H1 (cell line): Measurements from ENCODE around the gene CFP. TPM values are rescaled to one million over a fixed set of nuclear protein-coding genes. Genes with fewer than 3 reads are reported as not detected.

Experiments
- CTCF ChIA-PET: fragments of 300-600 bp; sonication (Branson Sonifier 250); formaldehyde crosslinking; loops from one replicate; lab custom pipeline; 2021; ENCODE audit not compliant: partially characterized antibody; lab: Charles Lee
- POLR2A ChIA-PET: fragments of 300-600 bp; sonication (Branson Sonifier 250); formaldehyde crosslinking; loops from one replicate; lab custom pipeline; 2021; ENCODE audit warnings: inconsistent platforms; ENCODE audit not compliant: partially characterized antibody; lab: Charles Lee
- DNase-seq, 2 experiments: peaks; one replicate each; pipeline versions ENCODE4 v3.0.0 to v3.0.0-alpha.2; 2010 to 2022; ENCODE audit warnings: low spot score in 2 of 2, low read depth in 1 of 2, mixed read lengths in 1 of 2
- FAIRE-seq: peaks from 2 replicates; lab custom pipeline; 2011; peaks lifted over from hg19 to GRCh38; lab: Jason Lieb, UNC
- H2AFZ ChIP-seq: 2 replicates; pipeline ENCODE4 v1.8.1; 2012; ENCODE audit warnings: low read length, inconsistent platforms
- H2AK5ac ChIP-seq: 2 replicates; pipeline ENCODE4 v1.6.1; 2013; ENCODE audit warnings: low read depth, low read length
- H2BK120ac ChIP-seq: replicated peaks from 2 replicates; pipeline ENCODE3; 2013; ENCODE audit warnings: low read depth, low read length, inconsistent platforms
- H2BK12ac ChIP-seq: 2 replicates; pipeline ENCODE4 v1.6.1; 2013; ENCODE audit warnings: low read depth, low read length
- H2BK15ac ChIP-seq: 2 replicates; pipeline ENCODE4 v1.6.1; 2013; ENCODE audit warnings: low read length
- H2BK20ac ChIP-seq: 2 replicates; pipeline ENCODE4 v1.6.1; 2013; ENCODE audit warnings: low read length
- H2BK5ac ChIP-seq: 2 replicates; pipeline ENCODE4 v1.6.1; 2013; ENCODE audit warnings: low read depth, low read length
- H3K14ac ChIP-seq: 2 replicates; pipeline ENCODE4 v1.6.1; 2013; ENCODE audit warnings: inconsistent platforms; ENCODE audit not compliant: insufficient read length
- H3K18ac ChIP-seq: 2 replicates; pipeline ENCODE4 v1.6.1; 2013; ENCODE audit warnings: low read length; ENCODE audit errors: extremely low read depth
- H3K23ac ChIP-seq: 2 replicates; pipeline ENCODE4 v1.6.1; 2013; ENCODE audit warnings: inconsistent platforms; ENCODE audit not compliant: insufficient read length
- H3K23me2 ChIP-seq: 2 replicates; pipeline ENCODE4 v1.6.1; 2013; ENCODE audit warnings: low read depth, low read length
- H3K27ac ChIP-seq: 2 replicates; pipeline ENCODE4 v1.6.1; 2011; ENCODE audit warnings: low read depth, low read length, inconsistent platforms
- H3K27me3 ChIP-seq, 4 experiments: replicated peaks in 1 of 4; 1 replicate in 1 of 4; 2 replicates in 3 of 4; pipeline versions ENCODE4 v1.6.1 to v1.8.1; 2011 to 2013; ENCODE audit warnings: low read length in 3 of 4, mild to moderate bottlenecking in 3 of 4, inconsistent platforms in 2 of 4, mixed read lengths in 2 of 4, moderate library complexity in 1 of 4; ENCODE audit not compliant: control insufficient read depth in 3 of 4, insufficient read depth in 3 of 4; ENCODE audit errors: extremely low read depth in 1 of 4
- H3K36me3 ChIP-seq, 4 experiments: 2 replicates each; pipeline versions ENCODE4 v1.6.1 to v1.8.1; 2011 to 2013; ENCODE audit warnings: mild to moderate bottlenecking in 4 of 4, low read length in 3 of 4, moderate library complexity in 2 of 4, control low read depth in 1 of 4, inconsistent platforms in 1 of 4; ENCODE audit not compliant: insufficient read depth in 4 of 4, control insufficient read depth in 2 of 4
- H3K4ac ChIP-seq: replicated peaks from 2 replicates; pipeline ENCODE3; 2013; ENCODE audit warnings: low read length, low read depth, mixed read lengths, inconsistent platforms; ENCODE audit not compliant: insufficient read length
- H3K4me1 ChIP-seq, 4 experiments: replicated peaks in 1 of 4; 1 replicate in 1 of 4; 2 replicates in 3 of 4; pipeline versions ENCODE4 v1.6.1 to v1.8.1; 2011 to 2013; ENCODE audit warnings: low read length in 3 of 4, inconsistent platforms in 2 of 4, mixed read lengths in 1 of 4; ENCODE audit not compliant: insufficient read depth in 4 of 4, control insufficient read depth in 3 of 4
- H3K4me2 ChIP-seq, 2 experiments: 2 replicates each; pipeline versions ENCODE4 v1.6.1 to v1.8.1; 2011 to 2013; ENCODE audit warnings: low read depth in 2 of 2, low read length in 2 of 2, control low read depth in 1 of 2, inconsistent platforms in 1 of 2, mild to moderate bottlenecking in 1 of 2; ENCODE audit not compliant: insufficient read depth in 1 of 2
- H3K4me3 ChIP-seq, 4 experiments: fragments of 200-600, 300-600 bp in 1 of 4; sonication (generic), shearing (Covaris generic), sonication (Bioruptor Twin) in 1 of 4; 2 replicates each; pipeline versions ENCODE4 v1.5.1 to v1.8.1; 2011 to 2016; ENCODE audit warnings: low read length in 4 of 4, low read depth in 3 of 4, control low read depth in 2 of 4, inconsistent platforms in 2 of 4, mild to moderate bottlenecking in 2 of 4, mixed read lengths in 1 of 4, moderate library complexity in 1 of 4; ENCODE audit not compliant: insufficient read depth in 2 of 4; ENCODE audit errors: extremely low read depth in 1 of 4
- H3K56ac ChIP-seq: replicated peaks from 2 replicates; pipeline ENCODE3; 2013; ENCODE audit warnings: low read depth, mild to moderate bottlenecking, mixed read lengths, low read length, inconsistent platforms; ENCODE audit not compliant: insufficient read length
- H3K79me1 ChIP-seq: 2 replicates; pipeline ENCODE4 v1.6.1; 2013; ENCODE audit warnings: low read depth, low read length, control low read depth
- H3K79me2 ChIP-seq, 2 experiments: 2 replicates each; pipeline versions ENCODE4 v1.6.1 to v1.8.1; 2012 to 2013; ENCODE audit warnings: low read length in 2 of 2, mild to moderate bottlenecking in 2 of 2, inconsistent platforms in 1 of 2; ENCODE audit not compliant: insufficient read depth in 2 of 2, control insufficient read depth in 1 of 2
- H3K9ac ChIP-seq, 4 experiments: replicated peaks in 1 of 4; 1 replicate in 1 of 4; 2 replicates in 3 of 4; pipeline versions ENCODE4 v1.6.1 to v1.8.1; 2011 to 2013; ENCODE audit warnings: low read depth in 3 of 4, low read length in 3 of 4, control low read depth in 2 of 4, mild to moderate bottlenecking in 2 of 4, moderate library complexity in 2 of 4, inconsistent platforms in 1 of 4; ENCODE audit errors: extremely low read depth in 1 of 4
- H3K9me3 ChIP-seq, 2 experiments: 2 replicates each; pipeline versions ENCODE4 v1.6.1 to v1.8.1; 2012 to 2013; ENCODE audit warnings: mild to moderate bottlenecking in 2 of 2, moderate library complexity in 2 of 2, control low read depth in 1 of 2, inconsistent platforms in 1 of 2, low read depth in 1 of 2, low read length in 1 of 2, mixed read lengths in 1 of 2; ENCODE audit not compliant: insufficient read depth in 2 of 2
- H4K20me1 ChIP-seq, 2 experiments: replicated peaks in 1 of 2; 2 replicates each; pipeline versions ENCODE3 to v1.8.1; 2011 to 2013; ENCODE audit warnings: inconsistent platforms in 2 of 2, low read length in 2 of 2, mild to moderate bottlenecking in 1 of 2; ENCODE audit not compliant: insufficient read depth in 2 of 2, control insufficient read depth in 1 of 2
- H4K5ac ChIP-seq: 2 replicates; pipeline ENCODE4 v1.6.1; 2013; ENCODE audit warnings: low read length, low read depth, mixed read lengths, inconsistent platforms; ENCODE audit not compliant: insufficient read length
- H4K8ac ChIP-seq: 2 replicates; pipeline ENCODE4 v1.8.0; 2013; ENCODE audit warnings: mild to moderate bottlenecking, moderate library complexity, low read length, inconsistent platforms; ENCODE audit not compliant: insufficient read depth; ENCODE audit errors: extremely low read depth
- H4K91ac ChIP-seq: replicated peaks from 2 replicates; pipeline ENCODE3; 2013; ENCODE audit warnings: low read length, mixed read lengths, inconsistent platforms; ENCODE audit not compliant: insufficient read length
- ATF3 ChIP-seq: IDR thresholded peaks from 2 replicates; pipeline ENCODE4 v1.6.1; 2011; ENCODE audit warnings: low read depth, mild to moderate bottlenecking, low read length; ENCODE audit not compliant: insufficient read depth
- CEBPB ChIP-seq: IDR thresholded peaks from 2 replicates; pipeline ENCODE4 v1.6.1; 2012; ENCODE audit warnings: low read depth, low read length
- SP2 ChIP-seq: IDR thresholded peaks from 2 replicates; pipeline ENCODE4 v1.6.1; 2012; ENCODE audit warnings: mild to moderate bottlenecking, low read length, inconsistent platforms
- TAF7 ChIP-seq: optimal IDR thresholded peaks from 2 replicates; pipeline ENCODE3; 2011; ENCODE audit warnings: low read depth, mild to moderate bottlenecking, inconsistent platforms, low read length, moderate library complexity, borderline replicate concordance
- WGBS, 2 experiments: shearing (Covaris generic) in 1 of 2; methylation state at CpG; one replicate each; pipeline versions ENCODE4 v1.1.6 to v1.1.7; 2013 to 2015; ENCODE audit warnings: low lambda C conversion rate in 2 of 2, mixed read lengths in 2 of 2, inconsistent platforms in 1 of 2, low coverage in 1 of 2, missing lambda C conversion rate in 1 of 2; ENCODE audit not compliant: insufficient replicate concordance in 2 of 2, insufficient coverage in 1 of 2, insufficient read length in 1 of 2; ENCODE audit errors: extremely low coverage in 1 of 2, missing lambda C conversion rate in 1 of 2; 5-methylcytosine and 5-hydroxymethylcytosine counted together
- polyA plus RNA-seq, 7 experiments: library from polyadenylated mRNA; depleted of rRNA in 3 of 7; stranded (reverse) in 5 of 7; unstranded in 2 of 7; fragments of >200 nt in 5 of 7; fragments of 200-250 nt in 2 of 7; gene quantifications; 1 replicate in 5 of 7; 2 replicates in 1 of 7; 4 replicates in 1 of 7; pipeline versions ENCODE4 v1.2.1 to v1.2.3, GENCODE V29; 2011 to 2013; ENCODE audit warnings: missing spikeins in 2 of 7, mixed read lengths in 2 of 7
- total RNA-seq: library from RNA; stranded (reverse); fragmentation: NEBNext Ultra II Directional; extraction: Animal tissue kit (Norgen Biotek cat#: 25700); gene quantifications from 2 replicates; pipeline ENCODE4 v1.2.1, GENCODE V29; 2021

Gene CFP
- total and polyA plus RNA-seq, 2 of the 8 experiments (the other 6 are each of a cell fraction or from before 2014, with no cell fraction given): 0.76 to 2.2 TPM

- Histone ChIP-seq H2AFZ (no peak overlapping the region), H4K5ac (no peak overlapping the region), H2AK5ac (no peak overlapping the region), H3K23me2 (no peaks in the 10 kb centered on the region), H3K18ac (no peak overlapping the region), H2BK12ac (no peak overlapping the region), H3K79me2 (no peaks in the 10 kb centered on the region), H3K79me1 (no peaks in the 10 kb centered on the region), H2BK120ac (no peak overlapping the region), H2BK15ac (no peak overlapping the region), H3K4ac (no peak overlapping the region), H4K20me1 (no peaks in the 10 kb centered on the region), H3K9ac (no peak overlapping the region), H2BK20ac (no peak overlapping the region), H3K4me1 (no peaks in the 10 kb centered on the region), H3K27me3 (no peaks in the 10 kb centered on the region), H3K27ac (no peak overlapping the region), H3K4me2 (no peak overlapping the region), H2BK5ac (no peak overlapping the region), H3K14ac (no peak overlapping the region), H3K4me3 (no peak overlapping the region), H3K23ac (no peak overlapping the region), H4K91ac (no peak overlapping the region), H4K8ac (no peak overlapping the region), H3K36me3 (no peaks in the 10 kb centered on the region), H3K9me3 (no peaks in the 10 kb centered on the region)
- whole genome bisulfite sequencing, 2 experiments: 79% methylated on average over 4 of the region's 5 CpGs; no CpG with 5 or more reads in 1 of the 2 experiments
- POLR2A ChIA-PET: interaction anchor here (1.4 kb wide), 1 partner anchor 33 kb away, joined by 5 read pairs; the partner anchor contains the start of gene TIMP1
- DNase-seq (no peak), FAIRE-seq (no peak)
- TF ChIP-seq SP2 (no peak), ATF3 (no peak), CEBPB (no peak), TAF7 (no peak)
- TF ChIP-seq, all 59 proteins: peak for 0
- H3K56ac ChIP-seq: no peak overlapping the region
- CTCF ChIA-PET: interaction anchor here (0.8 to 2.1 kb wide), 4 partner anchors 11 to 53 kb away, joined by 4 to 5 read pairs (median 4); no protein-coding TSS in a partner anchor
These were observed 15.1 kb downstream of the CFP start for GRCh38 chrX:47614618-47615017.
